ENCODE measurements around the gene PLCD1.

PLCD1 gene

DNA sequence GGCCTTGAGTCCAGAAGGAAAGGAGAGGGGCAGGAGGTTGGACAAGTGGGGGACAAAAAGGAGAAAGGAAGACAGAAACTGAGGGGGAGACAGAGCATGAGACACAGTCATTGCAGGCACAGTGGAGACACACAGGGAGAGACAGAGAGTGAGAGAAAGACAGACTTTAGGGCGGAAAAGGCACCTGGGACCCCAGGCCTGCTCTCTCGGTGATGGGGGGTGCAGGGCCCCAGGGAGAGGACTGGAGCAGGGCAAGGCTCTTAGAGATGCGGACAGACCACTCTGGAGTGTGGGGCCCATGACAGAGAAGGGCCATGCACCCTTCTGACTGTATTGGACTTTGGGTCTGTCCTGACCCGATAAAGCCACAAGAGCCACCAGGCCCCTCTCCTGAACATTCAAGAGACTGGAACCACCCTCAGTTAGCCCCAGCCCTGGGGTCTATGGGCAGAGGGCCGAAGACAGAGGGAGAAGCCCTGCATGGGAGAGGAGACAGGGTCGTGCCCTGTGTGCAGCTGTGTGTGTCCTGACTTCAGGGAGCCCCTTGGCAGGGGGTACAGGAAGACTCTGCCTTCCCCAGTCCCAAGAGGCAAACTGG, 12.5 kb downstream of the PLCD1 start:
- DNase-seq (ENCODE audit: low spot score), result no peak

DNA sequence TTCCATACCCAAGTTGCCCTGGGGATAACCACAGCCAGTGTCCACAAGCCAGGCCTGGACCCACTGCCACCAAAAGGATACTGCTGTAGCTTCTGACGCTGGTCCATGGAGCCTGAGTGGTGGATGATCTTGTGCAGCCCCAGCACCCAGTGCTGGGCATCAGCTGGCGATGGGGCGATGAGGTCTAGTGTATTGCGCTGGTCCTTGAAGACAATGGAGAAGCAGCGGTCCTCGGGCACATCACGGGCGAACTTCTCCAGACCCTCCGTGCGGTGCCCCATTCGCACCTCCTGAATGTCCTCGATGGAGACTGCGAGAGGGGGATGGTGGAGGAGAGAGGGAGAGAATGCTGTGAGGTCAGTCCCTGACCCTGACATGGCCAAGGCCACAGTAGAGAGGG, 13.0 kb downstream of the PLCD1 start:
- DNase-seq (ENCODE audit: low spot score), result no peak

DNA sequence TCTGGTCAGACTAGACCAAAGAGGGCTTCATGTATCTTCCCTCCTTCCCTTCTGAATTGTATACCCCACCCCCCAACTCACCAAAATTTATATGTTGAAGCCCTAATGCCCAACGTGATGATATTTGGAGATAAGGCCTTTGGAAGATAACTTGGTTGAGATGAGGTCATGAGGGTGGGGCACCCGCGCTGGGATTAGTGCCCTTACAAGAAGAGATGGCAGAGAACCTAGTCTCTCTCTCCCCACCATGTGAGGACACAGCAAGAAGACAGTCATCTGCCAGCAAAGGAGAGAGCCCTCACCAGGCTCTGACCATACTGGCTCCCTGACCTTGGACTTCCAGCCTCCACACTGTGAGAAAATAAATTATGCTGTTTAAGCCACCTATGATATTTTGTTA, 13.5 kb downstream of the PLCD1 start:
- no peak for DNase-seq (ENCODE audit: low spot score)

DNA sequence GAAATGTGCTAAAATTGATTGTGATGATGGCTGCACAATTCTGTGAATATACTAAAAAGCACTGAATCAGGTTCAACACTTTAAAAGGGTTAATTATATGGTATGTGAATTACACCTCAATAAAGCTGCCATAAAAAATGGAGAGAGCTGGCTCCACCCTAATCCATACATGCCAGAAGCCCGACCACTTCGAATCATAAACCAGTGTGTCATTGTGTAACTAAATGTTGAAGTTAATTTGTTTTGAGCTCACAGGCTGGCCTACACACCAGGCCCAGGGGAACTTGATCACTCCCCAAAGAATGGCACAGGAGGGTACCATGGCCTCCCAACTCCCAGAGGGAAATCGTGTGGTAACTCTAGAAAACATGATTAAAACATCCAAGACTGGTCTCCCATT, 14.0 kb downstream of the PLCD1 start:
- DNase-seq (ENCODE audit: low spot score), result no peak

DNA sequence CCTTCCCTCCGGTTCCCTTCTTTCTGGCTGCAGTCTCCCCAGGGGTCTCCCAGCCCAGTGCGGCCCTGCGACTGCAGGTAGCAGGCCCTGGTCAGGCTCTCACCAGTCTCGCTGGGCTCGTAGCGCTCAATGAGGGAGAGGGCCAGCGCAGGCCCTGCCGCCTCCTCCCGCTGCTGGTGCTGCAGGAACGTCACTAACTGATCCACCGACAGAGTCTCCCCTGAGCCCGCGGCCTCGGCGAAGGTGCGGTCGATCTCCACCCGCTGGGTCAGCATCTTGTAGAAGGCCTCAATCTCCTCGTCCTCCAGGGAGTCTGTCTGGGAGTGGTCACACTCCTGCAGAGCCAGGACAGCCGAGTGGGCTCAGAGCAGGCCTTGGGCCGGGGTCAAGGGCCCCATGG, 18.3 kb downstream of the PLCD1 start:
- no peak for DNase-seq (ENCODE audit: low spot score)

DNA sequence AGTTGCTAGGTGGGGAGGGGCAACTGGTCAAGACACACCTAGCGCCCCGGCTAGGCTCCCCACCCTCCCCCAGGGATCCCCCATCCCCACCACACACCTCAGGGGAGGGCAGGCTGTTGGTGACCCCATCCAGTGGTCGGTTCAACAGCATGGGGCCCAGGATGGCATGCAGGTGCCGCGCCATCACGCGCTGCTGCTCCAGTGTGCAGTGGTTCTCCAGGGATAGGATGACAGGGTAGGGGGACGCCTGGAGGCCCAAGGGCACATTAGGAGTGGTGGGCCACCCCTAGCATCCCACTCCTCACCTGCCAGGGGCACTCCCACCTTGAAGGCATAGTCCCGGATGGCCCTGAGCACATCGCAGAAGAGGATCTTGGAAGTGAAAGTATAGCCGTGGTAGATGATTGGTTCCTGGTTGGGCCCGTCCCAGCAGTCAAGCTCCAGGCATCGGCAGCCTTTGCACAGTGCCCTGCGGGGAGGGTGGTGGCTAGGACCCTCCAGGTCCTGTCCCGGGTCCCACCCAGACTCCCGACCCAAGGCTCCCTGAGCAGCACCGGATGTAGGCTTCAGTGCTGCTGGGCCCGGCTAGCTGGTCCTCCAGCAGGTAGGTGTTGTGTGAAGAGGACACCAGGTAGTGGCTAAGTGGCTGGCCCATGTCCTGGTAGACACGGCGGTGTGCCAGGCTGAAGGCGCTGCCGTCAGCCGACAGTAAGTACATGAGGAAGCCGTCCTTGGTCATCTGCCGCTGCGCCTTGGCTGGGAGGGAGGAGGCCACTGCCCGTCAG, 19.4 kb downstream of the PLCD1 start:
- DNase-seq (ENCODE audit: low spot score), result no peak

DNA sequence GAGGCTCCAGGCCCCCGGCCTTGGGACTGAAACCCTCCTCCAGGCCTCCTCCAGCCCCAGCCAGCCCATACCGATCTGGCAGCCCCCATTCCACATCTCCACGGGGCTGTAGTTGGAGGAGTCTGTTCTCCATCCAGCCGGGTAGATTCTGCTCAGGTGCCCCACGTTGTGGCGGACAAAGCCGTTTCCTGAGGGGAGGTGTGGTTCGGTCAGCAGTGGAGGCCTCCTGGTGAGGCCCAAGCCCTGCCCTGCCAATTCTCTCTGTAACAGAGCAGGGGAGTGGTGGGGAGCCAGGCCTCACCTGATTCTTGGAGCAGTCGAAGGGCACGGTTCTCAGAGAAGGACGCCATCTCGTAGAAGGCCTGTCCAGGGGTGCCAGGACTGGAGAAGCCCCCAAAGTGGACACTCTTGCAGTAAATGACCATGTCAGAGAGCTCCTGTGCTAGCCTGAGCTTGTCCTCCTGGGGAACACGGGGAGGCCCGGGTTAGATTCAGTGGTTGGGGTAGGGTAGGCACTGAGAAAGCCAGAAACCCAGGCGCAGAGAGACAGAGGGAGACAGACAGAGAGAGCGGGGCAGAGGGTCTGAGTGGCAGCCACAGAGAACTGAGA, 20.4 kb downstream of the PLCD1 start:
- no peak for DNase-seq (ENCODE audit: low spot score)

DNA sequence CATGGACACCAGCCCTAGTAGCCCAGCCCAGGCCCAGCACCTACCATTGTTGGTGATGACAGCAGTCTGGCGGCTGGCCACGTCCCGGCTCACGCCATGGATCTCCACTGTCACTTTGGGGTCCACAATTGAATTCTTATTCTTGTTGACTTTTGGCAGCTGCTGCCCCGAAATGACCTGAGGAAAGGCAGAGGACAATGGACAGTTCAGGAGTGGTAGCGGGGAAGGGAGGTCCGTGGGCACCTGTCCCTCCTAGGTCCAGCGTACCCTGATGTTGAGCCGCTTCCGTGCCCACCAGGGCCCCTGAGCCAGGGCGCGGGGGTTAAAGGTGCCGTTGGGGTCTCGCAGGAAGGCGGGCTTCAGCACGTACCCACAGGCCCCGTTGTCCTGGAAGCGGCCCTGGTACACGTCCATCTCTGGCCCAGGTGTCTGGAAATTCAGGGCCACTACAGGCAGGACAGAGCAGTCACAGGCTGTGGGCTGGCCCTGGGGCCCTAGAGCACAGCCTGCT, 21.2 kb downstream of the PLCD1 start:
- no peak for DNase-seq (ENCODE audit: low spot score)

DNA sequence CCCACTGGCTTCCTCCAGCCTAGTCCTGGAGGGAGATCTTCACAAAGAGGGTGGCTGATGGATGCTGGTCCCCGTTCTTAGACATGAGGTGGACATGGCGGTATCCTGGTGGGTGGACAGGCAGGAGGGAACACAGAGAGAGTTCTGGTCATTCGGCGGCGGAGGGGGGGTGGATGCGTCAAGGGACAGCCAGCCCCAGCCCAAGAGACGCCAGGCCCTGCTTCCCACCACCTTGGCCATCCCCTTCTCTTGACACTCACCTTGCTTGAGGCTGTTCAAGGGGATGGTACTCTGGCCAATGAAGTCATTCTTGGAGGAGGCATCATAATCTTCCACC, 21.7 kb downstream of the PLCD1 start:
- DNase-seq (ENCODE audit: low spot score), result no peak

DNA sequence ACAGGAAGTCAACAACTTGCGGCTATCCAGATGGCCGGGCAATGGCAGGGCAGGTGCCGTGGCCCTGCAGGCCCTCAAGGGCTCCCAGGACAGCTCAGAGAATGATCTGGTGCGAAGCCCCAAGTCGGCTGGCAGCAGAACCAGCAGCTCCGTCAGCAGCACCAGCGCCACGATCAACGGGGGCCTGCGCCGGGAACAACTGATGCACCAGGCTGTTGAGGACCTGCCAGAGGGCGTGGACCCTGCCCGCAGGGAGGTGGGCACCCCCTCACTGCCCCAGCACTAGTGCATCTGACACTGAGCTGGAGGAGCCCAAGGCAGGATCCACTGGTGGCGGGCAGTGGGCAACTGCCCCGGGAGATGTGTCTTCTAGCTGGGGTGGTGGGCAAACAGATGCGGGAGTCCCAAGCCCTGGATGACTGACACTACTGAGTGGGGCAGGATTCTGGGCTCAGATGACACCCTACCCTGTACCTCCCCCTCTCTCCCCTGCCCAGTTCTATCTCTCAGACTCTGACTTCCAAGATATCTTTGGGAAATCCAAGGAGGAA, 22.9 kb downstream of the PLCD1 start:
- no peak for DNase-seq (ENCODE audit: low spot score)

DNA sequence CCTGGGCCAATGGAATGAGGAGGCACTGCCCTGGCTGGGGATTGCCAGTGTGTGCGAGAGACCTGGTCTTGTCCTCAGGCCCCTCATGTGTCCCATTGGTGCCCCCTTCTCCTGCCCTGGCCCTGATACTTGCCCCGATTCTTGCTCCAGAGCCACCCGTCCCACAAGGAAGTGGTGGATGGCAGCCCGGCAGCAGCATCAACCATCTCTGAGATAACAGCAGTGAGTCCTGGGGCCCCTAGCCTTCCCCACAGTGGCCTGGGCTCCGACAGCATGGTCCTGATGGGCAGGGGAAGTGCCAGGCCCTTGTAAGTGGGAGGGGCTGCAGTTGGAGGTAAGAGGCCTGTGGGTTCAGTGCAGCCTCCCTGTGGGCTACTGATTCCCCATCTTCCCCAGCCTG, 23.4 kb downstream of the PLCD1 start:
- DNase-seq (ENCODE audit: low spot score), result no peak

DNA sequence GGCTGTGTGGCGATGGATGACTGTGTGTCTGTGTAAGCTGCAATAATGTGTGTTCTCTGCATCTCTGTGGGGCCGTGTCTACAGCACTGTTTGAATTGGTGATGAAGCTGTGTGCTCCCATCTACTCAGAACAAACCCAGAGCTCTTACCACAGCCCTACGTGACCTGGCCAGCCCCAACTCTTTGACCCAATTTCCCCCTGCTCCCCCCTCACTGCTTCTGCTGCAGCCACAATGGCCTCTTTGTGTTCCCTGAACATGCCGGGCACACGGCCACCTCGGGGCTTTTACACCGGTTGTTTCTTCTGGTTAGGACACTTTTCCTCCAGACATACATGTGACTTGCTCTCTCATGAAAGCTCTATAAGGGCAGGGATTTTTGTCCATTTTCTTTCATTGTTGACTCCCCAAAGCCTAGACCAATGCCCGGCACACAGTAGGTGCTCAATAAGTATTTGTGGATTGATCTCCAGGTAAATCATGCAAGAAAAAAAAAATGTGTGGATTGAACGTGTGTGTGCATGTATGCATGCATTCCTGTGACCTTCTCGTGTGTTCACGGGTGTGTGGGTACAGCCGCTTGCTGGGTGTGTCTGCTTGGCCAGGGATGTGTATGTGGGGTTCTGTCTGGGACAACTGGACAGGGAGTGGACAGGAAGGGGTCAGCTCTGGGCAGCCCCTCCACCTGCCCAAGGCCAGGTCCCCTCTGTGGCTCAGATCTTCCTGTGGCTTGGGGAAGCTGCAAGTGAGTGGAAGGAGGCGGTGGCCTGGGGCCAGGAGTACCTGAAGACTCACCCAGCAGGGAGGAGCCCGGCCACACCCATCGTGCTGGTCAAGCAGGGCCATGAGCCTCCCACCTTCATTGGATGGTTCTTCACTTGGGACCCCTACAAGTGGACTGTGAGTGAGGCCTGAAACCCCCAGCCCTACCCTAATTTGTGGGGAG, 24.1 kb downstream of the PLCD1 start:
- DNase-seq (ENCODE audit: low spot score), result no peak

DNA sequence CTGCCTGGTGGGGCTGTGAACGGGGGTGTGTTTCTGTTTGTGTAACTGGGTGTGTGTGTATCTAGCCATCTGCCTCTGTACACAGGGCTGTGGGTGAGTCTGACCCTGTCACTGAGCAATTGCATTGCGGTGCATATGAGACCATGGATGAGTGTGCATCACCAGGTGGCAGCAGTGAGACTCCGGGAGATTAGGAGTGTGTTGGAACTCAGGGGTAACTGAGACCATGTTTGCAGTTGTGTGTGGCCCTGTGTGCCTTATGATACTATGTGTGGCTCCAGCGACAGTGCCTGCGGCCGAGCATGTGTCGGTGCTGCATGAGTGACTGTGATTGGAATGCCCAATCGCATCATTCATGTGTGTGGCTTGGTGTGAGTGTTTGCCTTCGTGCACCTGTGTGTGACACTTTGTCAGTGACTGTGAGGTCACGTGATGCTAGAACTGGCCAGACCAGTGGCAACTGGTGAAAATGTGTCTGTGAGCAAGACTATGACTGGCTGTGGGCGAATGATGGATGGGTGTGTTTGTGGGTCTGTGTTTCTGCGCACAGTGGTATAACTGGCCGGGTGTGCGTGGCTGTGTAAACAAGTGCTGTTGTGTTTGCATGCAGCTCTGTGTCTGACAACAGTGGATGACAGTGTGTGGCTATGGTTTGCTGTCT, 24.9 kb downstream of the PLCD1 start:
- no peak for DNase-seq (ENCODE audit: low spot score)

DNA sequence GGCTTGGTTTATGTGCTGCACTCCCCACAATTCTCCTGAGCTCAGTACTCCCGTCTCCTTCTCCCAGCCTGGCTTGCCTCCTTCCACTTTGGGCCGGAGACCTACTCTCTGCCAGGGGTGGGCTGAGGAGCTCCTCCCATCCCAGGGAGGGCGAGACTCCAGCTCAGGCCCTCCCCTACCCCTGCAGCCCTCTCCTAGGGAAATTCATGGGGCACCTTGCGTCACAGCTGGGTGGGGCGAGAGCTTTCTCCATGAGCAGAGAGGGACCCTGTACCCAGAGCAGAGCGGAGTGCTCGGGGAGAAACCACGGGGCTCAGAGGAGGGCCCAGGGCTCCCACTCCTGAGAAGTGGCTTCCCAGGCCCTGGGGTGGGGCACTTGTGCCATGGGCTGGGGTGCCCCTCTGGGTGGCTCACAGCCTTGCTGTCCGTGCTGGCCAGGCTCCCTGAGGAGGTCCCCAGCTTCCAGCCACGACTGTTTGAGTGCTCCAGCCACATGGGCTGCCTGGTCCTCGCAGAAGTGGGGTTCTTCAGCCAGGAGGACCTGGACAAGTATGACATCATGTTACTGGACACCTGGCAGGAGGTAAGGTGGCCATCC, 25.5 kb downstream of the PLCD1 start:
- no peak for DNase-seq (ENCODE audit: low spot score)

DNA sequence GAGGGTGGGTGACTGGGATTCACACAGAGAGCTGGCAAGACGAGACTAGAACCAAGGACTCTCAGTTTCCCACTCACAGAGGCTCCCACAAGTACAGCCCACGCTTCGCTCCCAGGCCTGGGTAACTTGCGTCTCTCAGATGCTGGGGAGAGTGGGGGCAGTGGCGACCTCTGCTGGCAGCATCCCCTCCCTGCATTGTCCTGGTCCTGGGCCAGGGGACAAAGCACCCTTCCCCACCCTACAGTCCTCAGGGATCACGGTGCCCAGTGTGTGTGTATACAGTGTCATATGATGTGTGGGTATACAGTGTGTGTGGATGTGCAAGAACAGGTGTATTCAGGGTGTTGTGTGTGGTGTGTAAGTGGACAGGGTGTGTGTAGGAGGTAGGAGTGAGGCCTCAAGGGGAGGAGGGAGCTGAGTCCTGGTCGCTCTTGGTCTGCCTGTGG, 26.0 kb downstream of the PLCD1 start:
- DNase-seq (ENCODE audit: low spot score), result peak; percentile 87

DNA sequence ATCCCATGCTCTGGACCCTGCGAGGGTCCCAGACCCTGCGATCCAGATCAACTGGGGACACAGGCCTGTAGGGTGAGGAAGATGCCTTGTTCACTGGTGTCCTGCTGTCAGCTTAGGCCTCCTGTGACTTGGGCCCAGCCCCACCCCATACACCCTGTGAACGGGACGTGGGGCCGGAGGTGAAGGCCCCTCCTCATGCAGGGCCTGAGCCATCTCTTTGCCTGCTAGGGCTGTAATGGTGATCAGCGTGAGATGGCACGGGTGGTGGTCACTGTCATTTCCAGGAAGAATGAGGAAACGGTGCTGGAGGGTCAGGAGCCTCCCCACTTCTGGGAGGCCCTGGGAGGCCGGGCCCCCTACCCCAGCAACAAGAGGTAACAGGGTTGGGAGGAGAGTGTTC, 26.5 kb downstream of the PLCD1 start:
- DNase-seq (ENCODE audit: low spot score), result no peak

DNA sequence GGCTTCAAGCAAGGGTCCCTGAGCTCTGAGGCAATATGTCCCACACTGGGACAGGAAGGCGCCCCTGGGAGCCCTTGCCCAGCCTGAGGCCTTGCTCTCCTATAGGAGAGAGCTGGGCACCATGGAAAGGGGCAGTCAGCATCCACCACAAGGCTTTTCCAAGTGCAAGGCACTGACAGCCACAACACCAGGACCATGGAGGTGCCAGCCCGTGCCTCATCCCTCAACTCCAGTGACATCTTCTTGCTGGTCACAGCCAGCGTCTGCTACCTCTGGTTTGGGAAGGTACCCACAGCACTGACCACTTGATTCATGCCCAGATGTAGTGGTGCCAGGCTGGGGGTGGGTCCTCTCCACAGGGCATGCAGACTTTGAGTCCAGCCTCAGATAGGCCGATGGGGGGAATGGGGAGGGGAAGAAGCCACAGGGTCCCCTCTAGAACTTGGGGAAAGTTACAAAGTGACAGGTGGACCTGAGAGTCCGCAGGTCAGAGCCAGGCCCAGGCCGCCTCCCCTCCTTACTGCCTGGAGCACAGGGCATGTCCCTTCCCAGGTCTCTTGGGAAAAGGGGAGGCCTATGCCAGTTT, 27.1 kb downstream of the PLCD1 start:
- no peak for DNase-seq (ENCODE audit: low spot score)

DNA sequence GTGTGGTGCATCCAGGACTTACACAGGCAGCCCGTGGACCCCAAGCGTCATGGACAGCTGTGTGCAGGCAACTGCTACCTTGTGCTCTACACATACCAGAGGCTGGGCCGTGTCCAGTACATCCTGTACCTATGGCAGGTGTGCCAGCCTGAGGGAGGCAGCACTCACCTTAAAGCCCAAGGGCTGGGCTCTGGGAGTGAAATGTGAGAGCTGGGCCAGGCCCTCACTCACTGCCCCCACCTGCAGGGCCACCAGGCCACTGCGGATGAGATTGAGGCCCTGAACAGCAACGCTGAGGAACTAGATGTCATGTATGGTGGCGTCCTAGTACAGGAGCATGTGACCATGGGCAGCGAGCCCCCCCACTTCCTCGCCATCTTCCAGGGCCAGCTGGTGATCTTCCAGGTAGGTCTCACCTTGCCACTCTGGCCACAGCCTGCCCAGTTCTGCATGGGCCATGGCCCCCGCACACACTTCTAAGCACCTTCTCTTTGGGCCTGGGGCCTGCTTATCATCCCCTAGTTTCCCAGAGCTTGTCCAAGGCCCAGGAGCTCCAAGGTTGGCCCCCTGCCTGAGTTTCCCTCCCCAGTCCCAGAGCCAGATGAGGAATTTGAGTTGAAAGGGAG, 27.9 kb downstream of the PLCD1 start:
- no peak for DNase-seq (ENCODE audit: low spot score)

DNA sequence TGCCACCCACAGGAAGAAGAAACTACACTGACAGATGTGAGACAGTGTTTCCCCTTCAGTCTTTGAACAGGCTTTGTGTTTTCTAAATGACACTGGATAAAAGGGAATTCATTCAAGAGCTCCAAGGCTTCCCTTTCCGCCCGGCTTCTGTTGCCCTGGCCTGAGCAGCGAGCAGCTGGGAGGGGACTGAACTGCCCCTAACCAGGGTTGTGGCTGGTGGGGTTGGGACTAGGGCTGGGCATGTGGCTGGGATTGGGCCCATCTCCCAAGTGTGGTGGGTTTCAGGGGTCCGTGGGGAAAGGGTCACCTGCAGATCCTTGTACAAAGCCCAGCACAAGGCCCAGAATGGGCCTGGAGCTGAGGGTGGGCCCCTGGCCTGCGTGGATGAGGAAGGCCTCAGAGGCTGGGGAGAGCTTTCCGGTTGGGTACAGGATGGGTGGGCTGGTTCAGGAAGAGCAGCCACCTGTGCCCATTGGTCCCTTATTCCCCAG, 28.4 kb downstream of the PLCD1 start:
- DNase-seq (ENCODE audit: low spot score), result no peak
